Neuron (in vitro differentiated cells): Measurements from ENCODE around the gene NFATC2.

Experiments used
- H2AFZ ChIP-seq: one replicate; pipeline ENCODE4 v1.6.1; 2013; ENCODE audit warnings: low read depth, mild to moderate bottlenecking, inconsistent platforms, low read length, moderate library complexity
- H3K27me3 ChIP-seq: one replicate; pipeline ENCODE4 v1.6.1; 2013; ENCODE audit warnings: low read length; ENCODE audit not compliant: insufficient read depth
- H3K36me3 ChIP-seq: one replicate; pipeline ENCODE4 v1.6.1; 2013; ENCODE audit warnings: low read length; ENCODE audit not compliant: insufficient read depth
- H3K4me1 ChIP-seq: one replicate; pipeline ENCODE4 v1.6.1; 2013; ENCODE audit warnings: low read length; ENCODE audit not compliant: insufficient read depth
- H3K4me3 ChIP-seq: 2 replicates; pipeline ENCODE4 v1.5.1; 2013; ENCODE audit warnings: mild to moderate bottlenecking, low read length, moderate library complexity
- H3K9me3 ChIP-seq: one replicate; pipeline ENCODE4 v1.6.1; 2013; ENCODE audit warnings: low read length

Gene NFATC2

GRCh38 chr20:51514249-51514648 is 28.3 kb downstream of the NFATC2 start:
- no peaks in the 10 kb centered on the region for H3K4me1 ChIP-seq
- no peak overlapping the region for H3K4me3 ChIP-seq
- no peak overlapping the region for H2AFZ ChIP-seq
- no peaks in the 10 kb centered on the region for H3K27me3 ChIP-seq
- no peaks in the 10 kb centered on the region for H3K36me3 ChIP-seq
- H3K9me3 ChIP-seq = peaks cover 3% of the 10 kb centered on the region

- Histone ChIP-seq H2AFZ (no peak overlapping the region), H3K27me3 (no peaks in the 10 kb centered on the region), H3K4me3 (no peak overlapping the region), H3K9me3 (peaks cover 3% of the 10 kb centered on the region), H3K4me1 (no peaks in the 10 kb centered on the region), H3K36me3 (no peaks in the 10 kb centered on the region)
Observed at GRCh38 chr20:51513545-51513944, 29.0 kb downstream of the NFATC2 start.

- H2AFZ ChIP-seq = no peak overlapping the region
- peaks cover 3% of the 10 kb centered on the region for H3K9me3 ChIP-seq
- H3K4me3 ChIP-seq = no peak overlapping the region
- H3K36me3 ChIP-seq = no peaks in the 10 kb centered on the region
- no peaks in the 10 kb centered on the region for H3K4me1 ChIP-seq
- H3K27me3 ChIP-seq = peaks cover under 1% of the 10 kb centered on the region
Observed at GRCh38 chr20:51512645-51513044, 29.9 kb downstream of the NFATC2 start.

DNA sequence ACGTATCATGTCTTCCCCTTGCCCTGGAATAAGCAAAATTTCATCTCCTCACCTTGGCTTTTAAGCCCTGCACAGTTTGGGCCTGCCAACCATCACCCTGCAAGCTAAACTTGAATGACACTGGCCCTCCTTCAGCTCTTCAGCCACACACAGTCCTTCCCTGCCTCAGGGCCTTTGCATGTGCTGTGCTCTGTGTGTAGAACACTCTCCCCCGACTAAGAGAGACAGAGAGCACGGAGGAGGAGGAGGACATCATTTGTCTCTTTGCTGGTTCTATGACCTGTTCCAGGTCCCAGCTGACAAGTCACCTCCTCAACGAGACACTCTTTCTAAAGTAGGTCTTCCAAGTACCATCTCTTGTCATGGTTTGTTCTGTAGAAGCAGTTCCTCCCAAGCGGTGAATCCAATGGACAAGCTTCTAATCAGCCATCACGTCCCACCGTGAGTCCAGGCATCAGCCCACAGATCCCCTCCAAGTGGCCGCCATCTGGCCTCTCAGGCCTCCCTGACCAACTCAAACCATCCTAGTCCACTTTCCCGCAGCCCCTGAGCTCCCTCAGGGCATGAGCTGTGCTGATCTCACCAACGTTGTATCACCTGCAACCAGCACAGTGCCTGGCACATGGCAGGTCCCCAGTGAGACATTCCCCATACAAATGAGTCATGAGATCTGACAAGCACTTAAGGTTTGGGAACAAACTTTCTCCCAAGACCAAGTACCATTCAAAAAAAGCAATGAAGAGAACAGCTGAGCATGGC is 30.5 kb downstream of the NFATC2 start:
- H2AFZ ChIP-seq = no peak overlapping the region
- peaks cover 3% of the 10 kb centered on the region for H3K9me3 ChIP-seq
- H3K36me3 ChIP-seq = no peaks in the 10 kb centered on the region
- H3K4me3 ChIP-seq = no peak overlapping the region
- H3K27me3 ChIP-seq = peaks cover 2% of the 10 kb centered on the region
- no peaks in the 10 kb centered on the region for H3K4me1 ChIP-seq

- Histone ChIP-seq H3K27me3 (peaks cover 2% of the 10 kb centered on the region), H3K4me3 (no peak overlapping the region), H3K4me1 (no peaks in the 10 kb centered on the region), H2AFZ (no peak overlapping the region), H3K9me3 (peaks cover 3% of the 10 kb centered on the region), H3K36me3 (no peaks in the 10 kb centered on the region)
Observed at GRCh38 chr20:51510936-51511605, 31.4 kb downstream of the NFATC2 start.

- Histone ChIP-seq H3K27me3 (peaks cover 2% of the 10 kb centered on the region), H3K9me3 (no peaks in the 10 kb centered on the region), H3K36me3 (no peaks in the 10 kb centered on the region), H2AFZ (no peak overlapping the region), H3K4me1 (no peaks in the 10 kb centered on the region), H3K4me3 (no peak overlapping the region)
Observed at GRCh38 chr20:51510169-51510568, 32.4 kb downstream of the NFATC2 start.

GRCh38 chr20:51509208-51509607 is 33.3 kb downstream of the NFATC2 start:
- Histone ChIP-seq H3K27me3 (peaks cover 2% of the 10 kb centered on the region), H3K36me3 (no peaks in the 10 kb centered on the region), H2AFZ (no peak overlapping the region), H3K4me1 (no peaks in the 10 kb centered on the region), H3K9me3 (no peaks in the 10 kb centered on the region), H3K4me3 (no peak overlapping the region)

DNA sequence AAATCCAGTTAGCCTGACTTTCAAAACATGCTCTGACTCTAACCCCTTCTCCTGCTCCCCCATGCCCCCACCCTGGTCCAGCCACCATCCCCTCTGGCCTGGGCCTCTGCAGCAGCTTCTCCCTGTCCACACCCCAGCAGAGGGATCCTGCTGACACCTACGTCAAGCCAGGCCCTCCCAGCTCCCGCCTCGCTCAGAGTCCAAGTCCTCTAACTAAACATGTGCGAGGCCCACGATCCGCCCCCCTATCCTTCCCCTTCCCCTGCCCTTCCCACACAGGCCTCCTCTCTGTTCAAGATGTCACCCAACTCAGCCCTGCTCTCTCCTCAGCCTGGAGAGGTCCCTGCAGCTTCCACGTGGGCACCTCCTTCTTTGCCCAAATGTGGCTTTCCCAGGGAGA is 33.7 kb downstream of the NFATC2 start:
- no peaks in the 10 kb centered on the region for H3K36me3 ChIP-seq
- H3K4me1 ChIP-seq = no peaks in the 10 kb centered on the region
- H3K4me3 ChIP-seq = no peak overlapping the region
- no peak overlapping the region for H2AFZ ChIP-seq
- H3K27me3 ChIP-seq = peaks cover 2% of the 10 kb centered on the region
- no peaks in the 10 kb centered on the region for H3K9me3 ChIP-seq

GRCh38 chr20:51508158-51508557 is 34.4 kb downstream of the NFATC2 start:
- no peak overlapping the region for H3K4me3 ChIP-seq
- H3K36me3 ChIP-seq = no peaks in the 10 kb centered on the region
- no peaks in the 10 kb centered on the region for H3K9me3 ChIP-seq
- H3K4me1 ChIP-seq = no peaks in the 10 kb centered on the region
- H3K27me3 ChIP-seq = peaks cover 2% of the 10 kb centered on the region
- H2AFZ ChIP-seq = no peak overlapping the region

DNA sequence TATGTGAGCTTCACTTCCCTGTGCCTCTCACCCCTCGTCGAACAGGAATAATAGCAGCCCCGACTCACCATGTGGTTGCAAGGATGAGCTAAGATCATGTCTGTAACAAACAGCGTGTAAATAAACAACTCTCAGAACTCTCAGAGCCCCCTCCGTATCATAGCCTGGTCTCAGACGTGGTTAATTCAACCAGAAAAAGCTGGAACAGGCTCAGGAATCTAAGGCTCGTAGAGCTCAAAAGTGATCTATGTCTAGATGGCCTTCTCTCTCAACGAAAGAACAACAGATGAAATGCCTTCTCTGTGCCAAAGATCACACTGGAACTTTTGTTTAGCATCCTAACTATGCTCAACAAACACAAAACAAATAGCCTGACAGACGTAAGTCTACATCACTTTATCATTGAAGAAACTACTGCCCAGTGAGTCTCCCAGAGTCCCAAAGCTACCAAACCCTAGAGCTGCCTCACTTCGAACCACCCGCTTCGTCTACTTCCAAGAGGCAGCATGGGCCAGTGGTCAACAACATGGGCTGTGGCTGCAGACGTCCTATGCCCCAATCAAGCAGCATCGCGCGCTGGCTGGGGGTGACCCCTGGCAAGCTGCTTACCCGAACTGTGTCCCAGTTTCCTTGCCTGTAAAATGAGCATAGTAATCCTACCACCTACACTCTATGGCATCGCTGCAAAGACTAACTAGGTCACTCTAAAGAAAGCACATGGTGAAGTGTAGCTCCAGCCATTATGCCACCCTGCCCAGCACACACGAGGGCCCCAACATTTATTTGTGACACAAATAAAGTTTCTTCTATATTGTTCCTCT is 35.1 kb downstream of the NFATC2 start:
- H3K4me1 ChIP-seq = no peaks in the 10 kb centered on the region
- H2AFZ ChIP-seq = no peak overlapping the region
- no peaks in the 10 kb centered on the region for H3K36me3 ChIP-seq
- H3K9me3 ChIP-seq = no peaks in the 10 kb centered on the region
- H3K27me3 ChIP-seq = peaks cover 2% of the 10 kb centered on the region
- no peak overlapping the region for H3K4me3 ChIP-seq

- no peaks in the 10 kb centered on the region for H3K9me3 ChIP-seq
- peaks cover 2% of the 10 kb centered on the region for H3K27me3 ChIP-seq
- no peaks in the 10 kb centered on the region for H3K4me1 ChIP-seq
- no peak overlapping the region for H2AFZ ChIP-seq
- no peak overlapping the region for H3K4me3 ChIP-seq
- H3K36me3 ChIP-seq = no peaks in the 10 kb centered on the region
Observed at GRCh38 chr20:51506527-51507215, 35.8 kb downstream of the NFATC2 start.

GRCh38 chr20:51505566-51505965 is 37.0 kb downstream of the NFATC2 start:
- no peak overlapping the region for H2AFZ ChIP-seq
- no peaks in the 10 kb centered on the region for H3K36me3 ChIP-seq
- H3K4me3 ChIP-seq = no peak overlapping the region
- H3K4me1 ChIP-seq = no peaks in the 10 kb centered on the region
- H3K27me3 ChIP-seq = peaks cover 2% of the 10 kb centered on the region
- no peaks in the 10 kb centered on the region for H3K9me3 ChIP-seq

GRCh38 chr20:51503376-51503775 is 39.1 kb downstream of the NFATC2 start:
- H3K27me3 ChIP-seq = peaks cover 2% of the 10 kb centered on the region
- no peak overlapping the region for H2AFZ ChIP-seq
- H3K4me3 ChIP-seq = no peak overlapping the region
- no peaks in the 10 kb centered on the region for H3K9me3 ChIP-seq
- H3K4me1 ChIP-seq = no peaks in the 10 kb centered on the region
- H3K36me3 ChIP-seq = no peaks in the 10 kb centered on the region
